Body of pancreas (tissue), 4 donors: ENCODE data around the gene HESX1.

Experiments used
- CTCF ChIP-seq, 7 experiments: fragments of 450-650 bp in 4 of 7; fragments of 200-600 bp in 3 of 7; sonication (generic) in 3 of 7; IDR thresholded peaks; one replicate each; pipeline ENCODE4 v1.5.1; 2016 to 2019; ENCODE audit warnings: antibody characterized with exemption in 7 of 7
- POLR2A ChIP-seq, 3 donors: fragments of 450-650 bp; IDR thresholded peaks; one replicate each; pipeline ENCODE4 v1.6.1; 2016; ENCODE audit warnings: antibody characterized with exemption in 3 of 3, mild to moderate bottlenecking in 2 of 3

- no peak for TF ChIP-seq POLR2A (IDR thresholded peaks at IDR 0.05)
- TF ChIP-seq CTCF (IDR thresholded peaks at IDR 0.05): no peak
Measured at GRCh38 chr3:57233799-57234198, 34.0 kb upstream of the HESX1 start.
